NCI-H82 treated with DMSO at 0.1 percent for 48 hours (cell line): Measurements from ENCODE around the gene GLTPD2.

Source experiments
- DNase-seq: peaks from one replicate; lab custom pipeline; 2025; ENCODE audit not compliant: unreplicated experiment; lab: John Stamatoyannopoulos, UW

Gene GLTPD2

GRCh38 chr17:4771519-4772234 is 17.1 kb upstream of the GLTPD2 start, which contains the start of gene TM4SF5:
Gene TM4SF5, plus strand, starts transcription at chr17:4771886. Its CDS starts 37 bp downstream, at chr17:4771923.
- no peak for DNase-seq

GRCh38 chr17:4772235-4772613 is 16.5 kb upstream of the GLTPD2 start:
- DNase-seq = no peak

- DNase-seq = no peak
These were observed 10.6 kb upstream of the GLTPD2 start for GRCh38 chr17:4777969-4778760.

DNA sequence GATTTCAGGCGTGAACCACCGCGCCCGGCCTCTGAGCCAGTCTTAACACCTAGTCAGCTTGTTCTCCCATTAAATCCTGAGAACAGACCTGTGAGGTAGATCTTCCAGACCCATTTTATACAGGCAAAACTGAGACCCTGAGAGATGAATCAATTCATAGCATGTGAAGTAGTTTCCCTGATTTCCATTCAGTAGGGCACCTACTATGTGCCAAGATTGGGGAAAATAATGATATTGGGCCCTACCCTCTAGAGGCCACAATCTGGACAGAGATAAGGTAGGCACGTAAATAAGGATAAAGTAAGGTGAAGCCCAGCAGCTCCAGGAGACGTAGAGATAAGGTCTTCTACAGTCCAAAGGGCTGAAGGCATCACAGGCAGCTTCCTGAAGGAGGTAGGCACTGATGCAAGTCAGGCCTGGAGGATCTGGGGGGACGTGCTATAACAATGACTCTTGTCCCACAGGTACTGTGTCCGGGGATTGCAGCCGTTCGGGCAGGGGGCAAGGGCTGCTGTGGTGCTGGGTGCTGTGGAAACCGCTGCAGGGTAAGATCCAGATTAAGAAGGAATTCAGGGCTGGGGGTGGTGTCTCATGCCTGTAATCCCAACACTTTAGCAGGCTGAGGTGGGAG is 8.3 kb upstream of the GLTPD2 start:
- no peak for DNase-seq

GRCh38 chr17:4782652-4783051 is 6.1 kb upstream of the GLTPD2 start:
- DNase-seq = no peak

DNA sequence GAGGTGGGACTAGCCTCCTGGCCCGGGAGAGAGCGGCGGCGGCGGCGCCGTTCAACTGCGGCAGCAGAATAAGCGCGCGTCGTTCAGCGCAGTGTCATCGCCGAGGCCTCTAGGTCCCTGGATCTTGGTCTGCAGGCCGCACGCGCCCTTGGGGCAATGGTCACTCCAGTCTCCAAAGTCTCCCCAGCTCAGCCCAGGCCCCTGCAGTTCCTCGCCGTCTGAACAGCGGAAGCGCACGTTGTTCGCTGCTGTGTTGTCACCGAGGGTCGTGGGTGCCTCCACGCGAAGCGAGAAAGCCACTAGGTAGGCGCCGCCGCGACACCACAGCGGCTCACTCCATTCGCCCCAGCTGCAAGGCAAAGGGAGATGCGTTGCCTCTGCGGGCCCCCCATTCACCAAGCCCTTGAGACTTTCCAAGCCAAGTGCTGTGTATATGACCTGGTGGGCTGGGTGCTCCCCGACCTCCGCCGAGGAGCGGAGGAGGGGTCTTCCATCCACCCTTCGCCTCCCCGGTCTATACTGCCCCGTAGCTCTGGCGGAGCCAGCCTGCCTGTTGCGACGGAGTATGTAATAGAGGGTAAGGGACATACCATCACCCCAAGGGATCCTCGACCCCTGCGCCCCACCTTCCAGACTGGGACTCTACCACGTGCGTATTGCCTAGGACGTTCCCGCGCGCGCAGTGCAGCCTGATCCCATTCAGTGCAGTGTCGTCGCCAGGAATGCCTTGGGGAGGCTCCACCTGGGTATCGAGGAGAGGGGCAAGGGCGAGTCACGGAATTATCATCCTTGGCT is 3.3 kb upstream of the GLTPD2 start:
- DNase-seq = no peak

DNA sequence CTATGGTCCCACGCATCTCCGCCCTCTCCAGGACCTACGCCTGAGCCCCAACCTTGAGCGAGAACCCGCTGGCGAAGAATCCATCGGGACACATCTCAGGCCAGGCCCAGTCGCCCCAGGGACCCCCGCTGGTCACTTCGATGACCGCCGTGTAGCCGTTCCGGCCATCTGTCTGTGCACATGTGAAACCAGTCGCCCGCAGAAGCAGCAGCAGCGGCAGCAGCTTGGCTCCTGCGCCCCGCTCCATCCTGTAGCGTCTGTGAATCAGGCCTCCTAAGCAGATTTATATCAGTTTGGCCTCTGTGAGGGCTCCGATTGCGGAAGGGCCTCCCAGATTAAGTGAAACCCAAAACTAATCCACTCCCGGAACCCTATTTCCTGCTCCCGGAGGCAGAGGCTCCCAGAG is 2.7 kb upstream of the GLTPD2 start, which contains the start of gene VMO1:
Gene VMO1 (minus strand): TSS at position 259 of the 406 bp plus-strand sequence. CDS start 12 bp downstream, at position 247.
- peak; percentile 79 for DNase-seq

GRCh38 chr17:4786516-4786915 is 2.2 kb upstream of the GLTPD2 start:
- DNase-seq = no peak

GRCh38 chr17:4788159-4788806 is 481 bp upstream of the GLTPD2 start:
- DNase-seq = no peak

DNA sequence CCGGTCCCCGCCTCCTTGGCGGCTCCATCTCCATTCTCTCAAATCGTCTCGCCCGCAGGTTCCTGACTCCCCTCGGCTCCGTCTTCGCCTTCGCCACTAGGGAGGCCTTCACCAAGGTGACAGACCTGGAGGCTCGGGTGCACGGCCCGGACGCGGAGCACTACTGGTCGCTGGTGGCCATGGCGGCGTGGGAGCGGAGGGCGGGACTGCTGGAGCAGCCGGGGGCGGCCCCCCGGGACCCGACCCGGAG is 862 bp downstream of the GLTPD2 start:
- peak; percentile 38 for DNase-seq

GRCh38 chr17:4789951-4790704 is 1.4 kb downstream of the GLTPD2 start:
- peak; percentile 66 for DNase-seq

- no peak for DNase-seq
These were observed 1.9 kb downstream of the GLTPD2 start for GRCh38 chr17:4790705-4791088.

DNA sequence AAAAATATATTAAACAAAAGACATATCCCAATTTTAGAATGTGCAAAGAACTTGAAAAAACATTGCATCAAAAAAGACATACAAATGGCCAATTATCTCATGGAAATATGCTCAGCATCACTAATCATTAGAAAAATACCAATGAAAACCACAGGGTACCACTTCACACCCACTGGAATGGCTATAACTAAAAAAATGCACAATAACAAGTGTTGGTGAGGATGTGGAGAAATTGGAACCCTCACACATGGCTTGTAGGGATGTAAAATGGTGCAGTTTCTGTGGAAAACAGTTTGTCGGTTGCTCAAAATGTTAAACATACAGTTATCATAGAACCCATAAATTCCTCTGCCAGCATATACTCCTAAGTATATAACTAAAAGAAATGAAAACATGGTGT is 6.4 kb downstream of the GLTPD2 start:
- no peak for DNase-seq

DNA sequence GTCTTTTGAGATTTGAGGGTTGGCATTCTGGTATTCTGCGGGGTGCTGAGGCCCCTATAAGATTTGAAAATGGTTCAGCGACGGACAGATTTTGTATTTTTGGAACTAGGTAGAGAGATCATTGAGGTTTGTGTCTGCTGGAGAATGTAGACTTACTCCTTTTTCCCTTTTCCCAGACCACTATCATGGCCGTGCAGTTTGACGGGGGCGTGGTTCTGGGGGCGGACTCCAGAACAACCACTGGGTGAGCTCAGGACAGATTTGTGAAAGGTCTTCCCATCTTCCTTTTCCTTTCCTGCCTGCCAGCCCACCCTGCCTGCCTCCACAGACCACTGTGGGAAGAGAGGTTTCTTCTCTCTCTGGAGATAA is 7.8 kb downstream of the GLTPD2 start:
- no peak for DNase-seq

- DNase-seq = no peak
These were observed 11.9 kb downstream of the GLTPD2 start for GRCh38 chr17:4800462-4801196.

DNA sequence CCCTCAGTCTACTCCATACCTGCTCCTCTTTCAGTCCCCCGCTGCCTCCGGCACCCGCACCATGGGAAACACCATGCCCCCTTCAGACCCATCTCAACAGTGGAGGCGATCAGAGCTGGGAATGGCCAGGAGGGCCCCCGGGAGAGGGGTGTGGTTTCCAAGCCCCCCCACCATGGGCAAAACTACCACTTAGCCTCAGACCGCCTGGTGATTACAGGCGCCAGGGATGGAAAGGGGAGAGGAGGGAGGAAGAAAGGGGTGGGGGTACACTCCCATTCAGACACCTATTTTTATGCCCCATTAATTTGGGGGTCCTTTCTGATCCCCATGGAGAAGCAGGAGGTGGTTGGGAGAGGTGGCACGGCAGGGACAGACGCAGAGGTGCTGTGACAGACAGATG is 13.5 kb downstream of the GLTPD2 start, which contains the start of gene C17orf114:
Gene C17orf114 (minus strand): TSS at position 101 of the 400 bp plus-strand sequence.
- DNase-seq = no peak

DNA sequence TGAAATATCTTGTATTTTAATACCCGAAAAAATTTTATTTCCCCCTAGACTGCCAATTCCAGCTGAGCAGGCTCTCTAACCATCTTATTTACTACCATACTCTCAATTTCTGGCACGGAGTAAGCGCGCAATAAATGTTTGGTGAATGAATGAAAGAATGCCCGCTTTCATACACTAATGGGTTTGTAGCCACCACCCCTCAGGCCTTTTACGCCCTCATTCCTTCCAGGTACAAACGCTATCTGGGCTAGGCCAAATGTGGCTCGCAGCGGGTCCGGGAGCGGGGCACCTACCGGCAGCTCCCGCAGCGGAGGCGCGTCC is 17.7 kb downstream of the GLTPD2 start:
- DNase-seq = no peak

DNA sequence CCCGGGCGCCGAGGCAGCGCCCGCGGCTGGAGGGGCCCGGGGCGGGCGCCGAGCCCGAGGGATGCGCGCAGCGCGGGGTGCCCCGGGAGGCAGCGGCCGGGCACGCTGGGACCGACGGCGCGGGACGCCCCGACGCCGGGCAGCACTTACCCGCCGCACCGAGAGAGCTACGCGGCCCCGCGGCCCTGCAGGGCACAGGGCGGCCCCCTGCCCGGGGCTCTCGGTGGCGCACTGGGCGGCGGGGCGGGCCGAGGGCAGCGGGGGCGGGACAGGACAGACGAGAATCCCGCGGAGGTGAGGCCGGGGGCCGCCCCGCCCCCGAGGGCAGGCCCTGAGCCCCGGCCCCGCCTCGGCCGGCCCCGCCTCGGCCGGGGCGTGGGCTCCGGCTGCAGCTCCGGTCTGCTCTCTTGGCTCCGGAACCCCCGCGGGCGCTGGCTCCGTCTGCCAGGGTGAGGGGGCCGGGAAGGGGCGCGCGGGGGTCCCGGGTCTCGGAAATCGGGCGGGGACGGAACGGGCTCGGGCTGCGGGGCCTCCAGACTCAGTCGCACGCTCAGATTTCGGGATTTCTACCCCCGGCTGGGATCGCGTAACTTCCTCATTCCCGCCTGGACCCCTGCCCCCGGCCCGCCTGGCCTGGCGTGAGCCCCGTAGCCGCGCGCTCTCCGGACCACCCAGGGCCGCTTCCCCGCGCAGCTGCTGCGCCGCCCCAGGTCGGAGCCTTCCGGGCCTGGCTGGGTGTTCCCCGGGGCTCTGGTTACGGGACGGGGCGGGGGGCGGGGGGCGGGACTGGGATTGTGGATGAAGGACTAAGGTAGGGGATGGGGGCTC is 18.2 kb downstream of the GLTPD2 start, which contains the start of gene PLD2:
Gene PLD2 (plus strand): TSS at position 376 of the 828 bp plus-strand sequence. CDS start 621 bp downstream, outside the sequence.
- DNase-seq = peak; percentile 72
